ENCODE results near the gene CRISPLD2.

CRISPLD2 gene

GRCh38 chr16:84788920-84789391 lies 30.8 kb upstream of the CRISPLD2 start:
- Histone ChIP-seq H3K36me3 (ENCODE audit: insufficient read depth, low read length) (no peaks in the 10 kb centered on the region), H3K4me3 (ENCODE audit: low read length, poor library complexity, severe bottlenecking) (no peak overlapping the region), H3F3A (ENCODE audit: low read depth) (no peaks in the 10 kb centered on the region), H4K20me1 (ENCODE audit: insufficient read depth, low read length, poor library complexity, severe bottlenecking) (no peaks in the 10 kb centered on the region), H3K9me3 (ENCODE audit: insufficient read depth, low read depth, low read length) (no peaks in the 10 kb centered on the region), H3K4me2 (ENCODE audit: low read depth, low read length, poor library complexity, severe bottlenecking) (no peak overlapping the region), H3K9ac (ENCODE audit: low read depth, low read length, poor library complexity, severe bottlenecking) (no peak overlapping the region), H3K79me2 (ENCODE audit: insufficient read depth, low read length) (no peaks in the 10 kb centered on the region), H2AFZ (ENCODE audit: low read length) (no peak overlapping the region), H3K27me3 (ENCODE audit: insufficient read depth, low read length, poor library complexity, severe bottlenecking) (no peaks in the 10 kb centered on the region), H3K4me1 (ENCODE audit: insufficient read depth, low read length, poor library complexity, severe bottlenecking) (no peaks in the 10 kb centered on the region), H3K9me2 (replicated peaks; ENCODE audit: low read depth, low read length) (no peaks in the 10 kb centered on the region)
- TF ChIP-seq CTCF (conservative IDR thresholded peaks at IDR 0.05; ENCODE audit: low read length) (no peak), EZH2phosphoT487 (IDR thresholded peaks at IDR 0.05; ENCODE audit: borderline replicate concordance) (no peak)

- Histone ChIP-seq H3K9me3 (ENCODE audit: insufficient read depth, low read depth, low read length) (no peaks in the 10 kb centered on the region), H3K4me3 (ENCODE audit: low read length, poor library complexity, severe bottlenecking) (no peak overlapping the region), H2AFZ (ENCODE audit: low read length) (no peak overlapping the region), H4K20me1 (ENCODE audit: insufficient read depth, low read length, poor library complexity, severe bottlenecking) (no peaks in the 10 kb centered on the region), H3K36me3 (ENCODE audit: insufficient read depth, low read length) (no peaks in the 10 kb centered on the region), H3K27me3 (ENCODE audit: insufficient read depth, low read length, poor library complexity, severe bottlenecking) (no peaks in the 10 kb centered on the region), H3K4me1 (ENCODE audit: insufficient read depth, low read length, poor library complexity, severe bottlenecking) (no peaks in the 10 kb centered on the region), H3K9ac (ENCODE audit: low read depth, low read length, poor library complexity, severe bottlenecking) (no peak overlapping the region), H3F3A (ENCODE audit: low read depth) (no peaks in the 10 kb centered on the region), H3K9me2 (replicated peaks; ENCODE audit: low read depth, low read length) (no peaks in the 10 kb centered on the region), H3K79me2 (ENCODE audit: insufficient read depth, low read length) (no peaks in the 10 kb centered on the region), H3K4me2 (ENCODE audit: low read depth, low read length, poor library complexity, severe bottlenecking) (no peak overlapping the region)
- TF ChIP-seq CTCF (conservative IDR thresholded peaks at IDR 0.05; ENCODE audit: low read length) (no peak), EZH2phosphoT487 (IDR thresholded peaks at IDR 0.05; ENCODE audit: borderline replicate concordance) (no peak)
These were observed 30.4 kb upstream of the CRISPLD2 start for GRCh38 chr16:84789431-84789830.

DNA sequence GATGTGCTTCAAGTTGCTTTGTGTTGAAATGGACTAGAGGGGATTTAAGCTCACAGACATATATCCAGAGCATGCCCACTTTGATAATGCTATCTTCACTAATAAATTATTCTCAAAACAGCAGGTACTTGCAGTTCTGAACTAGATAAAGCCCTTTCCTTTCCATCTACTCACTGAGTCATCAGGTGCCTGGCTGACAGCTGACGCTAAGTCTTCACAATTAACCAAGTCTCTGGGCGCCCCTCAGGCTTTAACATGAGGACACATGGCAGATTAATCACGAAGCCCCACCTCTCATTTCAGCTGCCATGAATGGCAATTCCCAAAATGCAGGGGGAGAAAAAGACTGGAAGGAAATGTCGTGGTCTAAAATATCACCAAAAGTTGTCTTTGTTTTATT lies 29.5 kb upstream of the CRISPLD2 start:
- Histone ChIP-seq H3K27me3 (ENCODE audit: insufficient read depth, low read length, poor library complexity, severe bottlenecking) (no peaks in the 10 kb centered on the region), H2AFZ (ENCODE audit: low read length) (no peak overlapping the region), H3K4me1 (ENCODE audit: insufficient read depth, low read length, poor library complexity, severe bottlenecking) (no peaks in the 10 kb centered on the region), H3F3A (ENCODE audit: low read depth) (no peaks in the 10 kb centered on the region), H3K9me2 (replicated peaks; ENCODE audit: low read depth, low read length) (no peaks in the 10 kb centered on the region), H3K9ac (ENCODE audit: low read depth, low read length, poor library complexity, severe bottlenecking) (no peak overlapping the region), H3K36me3 (ENCODE audit: insufficient read depth, low read length) (no peaks in the 10 kb centered on the region), H3K4me3 (ENCODE audit: low read length, poor library complexity, severe bottlenecking) (no peak overlapping the region), H4K20me1 (ENCODE audit: insufficient read depth, low read length, poor library complexity, severe bottlenecking) (no peaks in the 10 kb centered on the region), H3K9me3 (ENCODE audit: insufficient read depth, low read depth, low read length) (no peaks in the 10 kb centered on the region), H3K79me2 (ENCODE audit: insufficient read depth, low read length) (no peaks in the 10 kb centered on the region), H3K4me2 (ENCODE audit: low read depth, low read length, poor library complexity, severe bottlenecking) (no peak overlapping the region)
- no peak for TF ChIP-seq EZH2phosphoT487 (IDR thresholded peaks at IDR 0.05; ENCODE audit: borderline replicate concordance)
- no peak for TF ChIP-seq CTCF (conservative IDR thresholded peaks at IDR 0.05; ENCODE audit: low read length)

Measured in Loucy (cell line).